ENCODE data around the gene CUX1.
"Not testable (repeated sequence)": the region's sequence is repeated elsewhere in the genome, so short reads cannot be mapped to it uniquely, and the experiment has no call there.

The CUX1 gene

GRCh38 chr7:101826081-101826835 is 8.8 kb downstream of the CUX1 start:
- no peak for DNase-seq

GRCh38 chr7:101828301-101829020 is 11.0 kb downstream of the CUX1 start:
- no peak for DNase-seq

GRCh38 chr7:101829374-101829773 is 11.9 kb downstream of the CUX1 start:
- DNase-seq = no peak

GRCh38 chr7:101829821-101830220 is 12.4 kb downstream of the CUX1 start:
- no peak for DNase-seq

GRCh38 chr7:101831396-101831795 is 14.0 kb downstream of the CUX1 start:
- not testable (repeated sequence) for DNase-seq

- no peak for DNase-seq
These were observed 14.8 kb downstream of the CUX1 start for GRCh38 chr7:101832205-101832631.

- DNase-seq = no peak
These were observed 15.4 kb downstream of the CUX1 start for GRCh38 chr7:101832685-101833375.

- no peak for DNase-seq
These were observed 16.4 kb downstream of the CUX1 start for GRCh38 chr7:101833799-101834198.

- DNase-seq = no peak
These were observed 17.7 kb downstream of the CUX1 start for GRCh38 chr7:101835136-101835535.

- DNase-seq = not testable (repeated sequence)
These were observed 20.0 kb downstream of the CUX1 start for GRCh38 chr7:101837433-101837832.

GRCh38 chr7:101838837-101839483 is 21.5 kb downstream of the CUX1 start:
- DNase-seq = no peak

GRCh38 chr7:101841328-101841727 is 23.9 kb downstream of the CUX1 start:
- DNase-seq = no peak

GRCh38 chr7:101843293-101844271 is 26.2 kb downstream of the CUX1 start:
- no peak for DNase-seq

- no peak for DNase-seq
These were observed 28.5 kb downstream of the CUX1 start for GRCh38 chr7:101845974-101846373.

- DNase-seq = no peak
These were observed 29.5 kb downstream of the CUX1 start for GRCh38 chr7:101846800-101847538.

GRCh38 chr7:101848208-101848951 is 31.0 kb downstream of the CUX1 start:
- DNase-seq = no peak

GRCh38 chr7:101849314-101849713 is 31.9 kb downstream of the CUX1 start:
- DNase-seq = not testable (repeated sequence)

GRCh38 chr7:101852364-101852763 is 34.9 kb downstream of the CUX1 start:
- not testable (repeated sequence) for DNase-seq

GRCh38 chr7:101853684-101854083 is 36.3 kb downstream of the CUX1 start:
- no peak for DNase-seq

- DNase-seq = no peak
These were observed 36.8 kb downstream of the CUX1 start for GRCh38 chr7:101854084-101854865.

Measured in hematopoietic multipotent progenitor cell treated with erythropoietin and hydrocortisone succinate and interleukin-3 and kit ligand, for 6 days (in vitro differentiated cells).